DMS153 (cell line): ENCODE data around the gene SEMA7A.

Experiments
- DNase-seq: peaks from one replicate; lab custom pipeline; 2025; lab: John Stamatoyannopoulos, UW

The SEMA7A gene

DNA sequence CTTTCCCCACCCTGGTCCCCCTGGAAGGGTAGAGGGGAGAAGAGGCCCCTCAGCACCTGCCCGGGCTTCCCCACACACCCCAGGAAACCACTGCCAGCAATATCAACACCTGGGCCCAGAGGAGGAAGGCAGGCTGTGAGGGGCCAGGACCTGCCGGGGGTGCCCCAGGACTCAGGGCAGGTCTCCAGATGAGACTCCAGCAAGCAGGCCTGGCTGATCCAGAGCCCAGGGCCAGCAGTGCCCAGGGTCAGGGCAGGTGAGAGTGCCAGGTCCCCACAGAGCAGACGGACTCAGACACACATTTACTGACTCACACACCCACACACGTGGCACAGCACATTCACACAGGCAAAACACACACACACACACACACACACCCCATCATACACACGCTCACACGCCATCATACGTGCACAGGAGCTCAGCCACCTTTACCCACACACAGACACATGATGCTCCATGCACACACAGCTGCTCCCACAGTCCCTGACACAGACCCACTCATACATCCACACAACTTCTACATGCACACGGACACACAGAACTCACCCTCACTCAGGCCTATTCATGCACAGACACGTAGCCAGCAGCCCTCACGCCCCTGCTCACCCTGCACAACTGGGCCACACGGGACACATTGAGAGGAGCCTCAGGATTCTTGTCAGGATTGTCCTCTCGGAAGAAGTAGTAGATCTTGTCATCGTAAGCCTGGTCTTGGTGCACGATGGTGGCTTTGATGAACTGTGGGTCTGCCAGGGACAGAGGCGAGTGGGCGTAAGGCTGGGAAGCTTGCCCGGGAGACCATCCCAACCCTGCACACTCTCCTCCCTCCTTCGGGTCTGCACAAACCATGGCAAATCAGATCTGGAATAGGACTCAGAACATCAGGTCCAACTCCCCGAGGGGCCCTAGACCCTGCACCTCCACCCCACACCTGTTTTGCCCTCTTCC lies 17.5 kb downstream of the SEMA7A start:
- no peak for DNase-seq

DNA sequence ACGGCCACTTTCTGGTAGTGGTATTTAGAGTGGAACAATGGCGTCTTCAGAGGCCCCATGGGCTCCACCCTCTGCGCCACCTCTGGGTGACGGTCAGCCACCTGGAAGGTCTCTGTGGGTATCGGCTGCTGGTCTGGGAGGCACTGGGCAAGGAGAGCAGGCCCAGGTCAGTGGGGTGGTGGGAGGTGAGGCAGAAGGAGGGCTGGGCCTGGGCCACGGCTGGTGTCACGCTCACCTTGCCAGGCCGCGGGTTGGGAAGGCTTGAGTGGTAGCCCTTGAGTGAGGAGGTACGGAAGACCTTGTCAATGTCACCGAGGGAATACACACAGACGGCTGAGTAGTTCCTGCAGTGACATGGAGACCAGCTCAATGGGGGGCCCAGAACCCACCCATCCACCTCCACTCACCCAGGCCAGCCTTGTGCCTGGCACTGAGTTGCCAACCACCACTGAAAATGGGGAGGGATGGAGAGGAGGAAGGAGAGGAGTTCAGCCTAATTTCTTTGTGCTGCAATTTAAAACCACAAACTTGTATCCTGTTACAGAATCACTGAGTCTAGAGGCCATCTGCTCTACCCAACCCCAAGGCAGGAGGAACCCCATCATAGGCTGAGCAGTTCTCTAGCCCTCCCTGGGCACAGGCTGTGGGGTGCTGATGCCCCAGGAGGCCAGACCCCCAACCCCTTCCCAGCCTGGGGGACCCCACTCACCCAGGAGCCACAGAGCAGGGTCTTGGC lies 19.0 kb downstream of the SEMA7A start:
- no peak for DNase-seq

DNA sequence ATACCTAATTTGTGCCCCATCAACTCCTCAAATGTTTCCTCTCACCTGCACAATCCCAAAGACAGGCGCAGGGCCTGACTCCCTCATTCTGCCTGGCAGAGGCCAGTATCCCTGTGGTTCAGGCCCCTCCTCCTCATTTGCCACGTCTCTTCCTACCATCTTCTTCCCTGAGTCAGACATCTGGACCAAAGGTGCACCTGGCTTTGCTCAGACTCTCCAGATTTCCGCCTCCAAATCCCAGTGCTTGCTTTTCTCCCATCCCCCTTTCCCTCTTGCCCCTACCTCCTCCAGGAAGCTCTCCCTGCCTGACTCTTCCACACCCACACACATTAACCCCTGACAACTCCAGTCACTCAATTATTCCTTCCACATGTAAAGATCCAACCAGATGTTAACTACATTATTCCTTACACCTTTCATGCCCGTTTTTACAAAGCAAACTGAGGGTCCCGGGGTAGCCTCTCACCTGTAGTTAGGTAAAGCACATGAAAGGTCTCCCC lies 19.6 kb downstream of the SEMA7A start:
- no peak for DNase-seq

DNA sequence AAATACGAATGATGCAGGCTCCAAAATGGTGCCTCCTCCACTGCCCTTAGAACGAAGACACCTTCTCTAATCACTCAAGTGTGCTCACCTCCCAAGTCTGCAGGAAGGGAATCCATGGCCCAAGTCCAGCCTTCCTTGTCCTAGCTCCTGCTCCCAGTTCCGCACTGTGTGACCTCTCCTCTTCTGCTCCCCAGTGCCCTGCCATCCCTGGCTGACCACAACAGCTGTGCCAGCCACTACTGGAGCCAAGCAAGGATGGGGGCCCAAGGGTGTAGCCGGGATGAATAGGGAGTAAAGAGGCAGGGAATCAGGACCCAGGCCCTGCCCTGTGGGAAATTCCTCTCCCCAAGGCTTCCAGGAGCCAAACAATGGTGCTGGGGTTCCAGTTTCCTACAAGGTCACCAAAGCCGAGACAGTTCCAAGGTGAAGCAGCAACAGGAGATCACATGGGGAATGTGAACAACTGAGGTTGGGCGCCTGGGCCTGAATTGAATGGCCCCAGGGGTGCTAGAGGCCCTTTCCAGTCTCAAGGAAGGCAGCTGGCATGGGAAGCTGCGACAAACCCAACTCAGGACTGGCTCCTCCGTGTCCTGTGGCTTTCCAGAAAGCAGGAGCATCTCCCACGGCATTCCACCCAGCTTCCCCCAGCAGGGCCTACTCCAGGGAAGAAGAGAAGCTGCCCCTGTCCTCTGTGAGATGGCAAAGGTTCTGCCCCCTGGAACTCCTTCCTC lies 20.2 kb downstream of the SEMA7A start:
- DNase-seq = no peak

DNA sequence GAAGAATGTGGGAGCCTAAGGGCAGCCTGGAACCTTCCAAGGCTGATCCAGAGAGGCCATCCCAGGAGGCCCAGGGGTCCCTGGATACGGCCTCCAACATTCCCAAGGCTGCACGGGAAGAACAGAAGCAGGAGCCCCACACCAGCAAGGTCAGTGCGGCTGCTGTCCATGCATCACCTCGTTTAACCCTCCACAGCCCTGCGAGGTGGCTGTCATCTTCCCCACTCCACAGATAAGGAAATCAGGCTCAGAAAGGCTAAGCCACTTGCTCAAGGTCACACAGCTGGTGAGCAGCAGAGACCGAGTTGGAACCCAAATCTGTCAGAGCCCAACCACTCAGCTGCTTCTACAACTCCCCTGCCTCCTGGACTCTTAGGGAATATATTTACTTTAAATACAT lies 21.6 kb downstream of the SEMA7A start:
- no peak for DNase-seq

DNA sequence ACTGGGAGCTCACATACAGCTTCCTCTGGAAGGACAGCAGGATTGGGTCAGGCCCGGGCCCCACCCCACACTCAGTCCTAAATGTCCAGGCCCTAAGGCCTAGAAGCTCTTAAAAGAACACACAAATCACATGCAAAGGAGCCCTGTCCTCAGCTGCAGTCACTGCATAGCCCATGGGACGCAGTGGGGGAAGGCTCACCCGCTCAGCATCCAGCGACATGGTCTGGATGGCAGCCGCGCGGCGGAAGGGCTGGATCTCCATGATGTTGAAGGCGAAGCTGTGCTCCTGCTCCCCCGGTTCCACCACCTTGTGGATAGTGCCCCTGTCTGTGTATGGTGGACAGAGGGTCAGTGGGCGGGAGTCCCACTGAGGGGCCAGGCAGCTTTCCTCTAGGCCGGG lies 22.1 kb downstream of the SEMA7A start:
- no peak for DNase-seq

DNA sequence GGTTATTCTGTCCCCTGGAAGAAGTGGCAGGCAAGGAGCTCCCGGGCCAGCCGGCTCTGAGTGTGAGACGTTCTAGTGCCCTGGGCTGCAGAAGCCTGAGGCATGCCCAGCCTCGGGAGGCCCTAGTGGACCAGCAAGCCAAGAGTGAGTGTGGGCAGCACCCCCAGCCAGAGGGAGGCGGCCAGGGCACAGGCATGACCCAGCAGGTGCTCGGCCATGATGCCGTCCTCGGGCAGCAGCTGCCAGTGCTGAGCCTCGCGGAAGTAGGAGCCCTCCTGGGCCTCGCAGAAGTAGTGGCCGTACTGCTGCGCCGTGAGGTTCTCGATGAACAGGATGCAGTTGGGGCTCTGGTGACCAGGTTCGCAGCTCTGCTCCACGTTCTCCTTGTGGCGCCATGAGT lies 23.3 kb downstream of the SEMA7A start:
- DNase-seq = no peak

DNA sequence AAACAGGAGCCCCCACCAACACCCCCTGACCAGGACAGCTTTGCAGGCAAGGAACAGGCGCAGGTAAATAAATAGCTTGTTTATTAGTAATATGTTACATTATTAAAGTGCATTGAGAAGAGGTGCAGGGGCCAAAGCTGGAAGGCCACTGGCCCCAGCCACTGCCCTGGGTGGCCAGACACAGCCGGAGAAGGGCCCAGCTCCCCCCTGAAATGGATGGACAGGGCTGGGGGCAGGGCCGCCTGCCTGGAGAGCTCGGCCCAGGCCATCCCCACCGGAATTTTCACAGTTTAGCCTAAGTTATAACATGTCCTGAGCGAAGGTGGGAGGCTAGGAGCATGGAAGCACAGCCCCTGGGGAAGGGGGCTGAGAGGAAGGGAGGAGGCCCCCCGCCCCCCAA lies 24.5 kb downstream of the SEMA7A start:
- no peak for DNase-seq

DNA sequence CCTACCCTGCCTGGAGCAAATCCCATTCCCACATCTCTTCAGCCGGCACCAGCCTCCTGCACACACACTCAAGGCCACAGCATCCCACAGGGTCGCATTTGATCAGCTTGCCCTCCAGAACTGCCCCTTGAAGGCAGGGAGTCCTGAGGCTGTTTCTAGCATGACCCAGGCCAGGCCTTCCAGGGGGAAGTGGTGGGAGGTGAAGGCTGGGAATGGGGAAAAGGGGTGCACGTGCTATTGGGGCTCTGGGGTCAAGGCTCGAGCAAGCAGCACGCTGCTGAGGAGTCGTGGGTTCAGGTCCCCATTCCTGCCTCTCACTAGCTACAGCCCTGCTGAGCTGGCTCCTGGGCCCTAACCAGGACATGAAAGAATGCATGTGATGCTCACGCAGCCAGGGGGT lies 24.9 kb downstream of the SEMA7A start:
- DNase-seq = no peak

DNA sequence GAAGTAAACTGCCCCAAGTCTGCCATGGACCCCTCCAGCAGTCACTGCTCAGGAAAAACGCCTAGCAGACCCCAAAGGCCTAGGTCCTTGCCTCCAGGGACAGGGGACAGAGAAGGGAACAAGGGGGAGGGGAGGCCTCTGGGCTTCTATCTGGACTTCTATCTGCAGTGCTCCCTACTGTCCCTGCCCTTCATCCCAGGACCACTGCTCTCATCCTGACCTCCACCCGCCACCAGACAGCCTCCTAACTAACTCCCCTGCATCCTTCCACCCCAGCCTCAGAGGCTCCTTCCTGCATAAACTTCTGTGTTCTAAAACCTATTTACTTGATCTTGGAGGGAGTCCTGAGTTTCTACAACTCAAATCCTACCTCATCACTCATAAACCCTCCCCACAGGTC lies 25.4 kb downstream of the SEMA7A start:
- DNase-seq = no peak

DNA sequence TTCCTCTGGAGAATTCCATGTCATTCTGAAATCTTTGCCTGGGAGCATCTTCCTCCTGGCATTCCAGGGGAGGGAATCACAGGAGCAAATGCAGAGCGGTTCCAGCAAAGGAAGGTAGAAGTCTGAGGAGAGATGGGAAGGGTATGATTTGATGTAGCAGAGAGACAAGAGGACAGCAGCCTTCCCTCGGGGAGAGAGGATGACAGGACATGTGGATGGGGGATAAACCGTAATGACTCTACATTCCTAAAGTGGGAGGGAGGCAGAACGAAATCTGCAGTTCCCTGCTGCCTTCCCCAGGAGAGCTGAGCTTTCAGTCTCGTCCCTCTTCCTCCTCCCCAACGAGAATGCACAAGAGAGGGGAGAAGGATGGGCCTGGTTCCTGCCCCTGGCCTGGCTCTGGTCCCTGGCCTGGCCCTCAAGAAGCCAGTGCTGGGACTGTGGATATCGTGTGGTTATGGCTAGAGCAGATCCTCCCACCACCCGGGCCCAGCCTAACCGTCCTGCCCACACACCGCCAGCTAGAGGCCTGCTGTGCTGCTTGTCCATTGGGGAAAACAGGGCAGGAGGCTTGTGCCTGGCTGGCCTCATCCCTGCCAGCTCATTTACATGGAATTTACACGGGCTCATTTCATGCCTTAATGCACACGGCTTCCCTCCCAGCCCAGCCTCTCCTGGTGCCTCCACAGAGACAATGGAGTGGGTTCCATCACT lies 26.6 kb downstream of the SEMA7A start:
- DNase-seq = no peak

DNA sequence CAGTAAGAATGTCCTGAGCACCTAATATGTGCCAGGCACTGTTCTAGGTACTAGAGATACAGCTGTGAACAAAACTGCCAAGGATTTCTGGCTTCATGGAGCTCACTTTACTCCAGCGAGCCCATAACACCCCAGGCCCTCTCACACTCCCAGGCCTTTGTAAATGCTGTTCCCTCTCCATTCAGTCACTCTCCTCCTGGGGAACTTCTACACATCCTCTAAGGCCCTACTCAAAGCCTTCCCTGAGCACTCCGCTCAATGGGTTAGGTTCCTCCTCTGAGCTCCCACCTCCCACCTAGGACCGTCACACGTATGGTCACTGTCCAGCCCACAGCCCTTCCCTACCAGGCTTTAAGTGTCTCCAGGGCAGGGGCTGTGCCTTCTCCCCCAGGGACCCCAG lies 27.2 kb downstream of the SEMA7A start:
- DNase-seq = no peak

DNA sequence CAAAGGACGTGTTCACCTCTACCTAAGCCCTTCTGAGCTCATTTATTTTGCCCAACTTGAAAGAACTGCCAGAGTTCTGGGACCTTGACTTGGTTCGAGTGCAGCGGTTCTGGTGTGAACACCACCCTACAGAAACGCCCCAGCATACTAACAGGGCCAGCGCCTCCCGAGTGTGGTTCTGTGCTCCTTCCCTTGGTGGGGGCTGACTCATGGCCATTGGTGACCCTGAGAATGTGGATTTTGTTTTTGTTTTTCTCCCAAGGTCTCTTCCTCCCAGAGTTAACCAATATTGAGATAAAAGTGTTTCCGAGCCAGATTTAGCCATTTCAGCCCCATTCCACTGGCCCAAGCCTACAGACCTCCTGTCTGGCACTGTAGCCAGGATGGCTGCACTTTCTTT lies 27.9 kb downstream of the SEMA7A start:
- DNase-seq = no peak

DNA sequence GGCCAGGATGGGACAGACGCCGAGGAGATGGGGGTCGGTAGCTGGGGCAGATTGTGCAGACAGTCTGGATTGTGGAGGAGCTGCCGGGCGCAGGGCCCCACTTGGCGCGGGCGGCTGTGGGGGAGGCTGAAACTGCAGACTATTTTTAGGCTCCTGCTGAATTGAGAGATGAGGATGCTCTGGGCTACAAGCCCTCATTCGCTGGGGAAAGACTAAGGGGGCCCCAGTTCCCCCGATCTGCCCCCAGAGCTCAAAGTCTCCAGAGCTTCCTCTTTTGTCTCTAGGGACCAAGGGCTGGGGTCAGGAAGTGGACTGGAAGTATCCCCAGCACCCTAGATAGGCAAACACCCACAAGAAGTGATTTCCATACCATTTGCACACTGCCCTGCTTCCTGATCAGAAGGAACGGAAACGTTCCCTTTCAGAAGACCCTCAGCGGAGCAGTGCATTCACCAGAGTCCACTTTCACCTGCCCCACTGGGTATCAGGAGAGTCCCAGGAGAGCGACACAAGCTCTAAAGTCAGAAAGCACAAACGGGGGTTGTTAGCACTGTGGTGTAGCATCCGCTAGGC lies 29.7 kb downstream of the SEMA7A start:
- DNase-seq = no peak

DNA sequence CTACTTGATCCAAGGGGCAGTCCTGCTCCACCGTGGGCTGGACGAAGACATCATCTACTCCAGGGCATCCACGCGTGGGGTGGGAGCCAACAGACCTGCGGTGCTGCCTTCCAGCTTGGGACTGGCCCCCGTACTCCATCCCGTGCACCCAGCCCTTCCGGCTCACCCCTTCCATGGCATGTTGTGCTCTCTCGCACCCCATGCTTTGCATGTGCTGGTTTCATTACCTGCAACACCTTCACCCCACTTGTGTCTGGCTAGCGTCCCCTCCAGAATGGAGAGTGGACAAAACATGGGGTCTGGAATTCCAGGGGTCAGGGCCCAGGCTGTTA lies 30.2 kb downstream of the SEMA7A start:
- DNase-seq = no peak

DNA sequence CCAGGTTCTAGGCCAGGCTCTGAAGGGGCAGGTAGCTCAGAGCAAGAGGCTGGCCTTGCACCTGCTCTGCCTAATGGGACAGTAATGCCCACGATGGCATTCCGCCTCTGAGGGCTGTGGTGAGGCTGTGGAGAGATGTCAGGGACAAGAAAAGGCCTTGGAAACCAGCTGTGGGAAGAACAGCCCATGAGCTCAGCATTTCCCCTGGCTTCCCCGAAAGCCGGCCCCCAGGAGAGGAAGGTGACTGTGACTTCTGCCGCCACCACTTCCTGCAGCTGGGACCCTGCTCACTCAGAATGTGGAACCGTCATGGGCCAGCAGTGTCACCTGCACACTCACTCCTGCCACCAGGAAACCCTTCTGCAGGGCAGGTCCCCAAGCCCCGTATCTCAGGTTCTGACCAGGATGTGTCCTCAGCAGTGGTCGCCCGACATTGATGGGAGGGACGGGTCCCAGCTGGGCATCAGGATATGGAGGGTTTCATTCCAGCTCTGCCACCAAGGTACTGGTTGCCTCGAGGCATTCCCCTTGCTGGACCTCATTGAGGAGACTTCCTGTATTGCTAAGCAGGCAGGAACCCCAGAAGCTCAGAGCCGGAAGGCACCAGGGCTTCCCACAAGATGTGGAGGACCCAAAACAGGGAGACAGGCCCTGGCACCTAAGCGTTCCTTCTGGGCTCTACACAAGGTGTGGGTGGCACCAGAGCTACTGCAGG lies 30.7 kb downstream of the SEMA7A start:
- DNase-seq = no peak

DNA sequence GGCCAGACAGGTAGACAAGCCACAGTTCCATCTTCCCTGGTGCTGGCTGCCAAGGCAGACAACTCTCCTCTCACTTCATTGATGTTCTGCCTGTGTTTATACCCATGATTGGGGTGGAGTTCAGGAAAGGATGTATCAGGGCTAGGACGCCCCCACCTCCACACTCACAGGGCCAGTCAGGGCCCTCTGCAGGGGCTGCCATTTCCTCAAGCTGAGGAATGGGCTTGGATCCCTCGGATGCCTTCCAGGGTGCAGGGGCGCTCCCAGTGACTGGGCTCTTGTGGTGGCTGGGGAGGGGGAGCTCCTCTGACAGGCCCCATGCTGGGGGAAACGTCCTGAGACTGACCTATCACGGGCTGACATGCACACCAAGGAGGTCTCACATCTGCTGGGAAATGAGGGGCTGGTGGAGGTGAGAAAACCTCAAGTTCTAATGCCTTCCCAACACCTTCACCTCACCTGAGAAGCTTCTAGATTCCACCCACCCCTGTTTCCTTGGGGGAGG lies 31.4 kb downstream of the SEMA7A start:
- DNase-seq = no peak

DNA sequence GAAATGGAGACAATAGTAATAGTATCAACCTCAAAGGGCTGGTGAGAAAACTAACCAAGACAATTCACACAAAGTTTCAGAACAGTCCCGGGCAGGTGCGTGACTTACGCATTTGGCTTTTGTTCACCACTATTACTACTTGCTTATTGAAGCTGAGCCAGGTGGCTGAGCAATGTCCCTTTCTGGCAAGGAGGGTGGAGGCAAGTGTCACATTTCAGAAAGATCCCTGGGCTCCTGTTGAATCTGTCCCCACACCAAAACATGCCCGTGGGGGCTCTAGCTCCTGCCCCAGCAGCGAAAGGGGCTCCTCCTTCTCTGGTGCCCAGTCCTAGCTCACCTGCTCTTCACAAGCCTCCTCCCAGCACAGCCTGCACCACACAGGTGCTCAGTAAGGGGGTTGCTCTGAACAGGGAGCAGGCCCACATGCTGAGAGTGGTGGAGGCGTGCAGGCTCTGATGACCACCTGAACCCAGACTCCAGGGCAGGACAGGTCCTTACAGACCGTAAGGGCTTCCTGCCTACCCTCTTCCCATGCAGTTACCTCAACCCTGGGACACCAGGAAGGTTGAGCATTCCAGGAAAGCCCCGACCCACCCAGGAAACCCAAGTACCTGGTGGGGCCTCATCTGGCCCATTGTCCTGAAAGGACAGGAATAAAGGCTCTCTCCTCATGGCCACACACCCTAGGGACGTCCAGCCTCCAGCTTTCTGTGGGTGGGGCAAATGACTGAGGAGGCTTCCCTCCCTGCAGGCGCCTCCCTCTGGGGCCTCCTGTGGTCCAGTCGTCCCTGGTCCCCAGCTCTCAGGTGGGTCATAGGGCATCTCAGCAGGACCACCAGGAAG lies 32.6 kb downstream of the SEMA7A start:
- DNase-seq = no peak

DNA sequence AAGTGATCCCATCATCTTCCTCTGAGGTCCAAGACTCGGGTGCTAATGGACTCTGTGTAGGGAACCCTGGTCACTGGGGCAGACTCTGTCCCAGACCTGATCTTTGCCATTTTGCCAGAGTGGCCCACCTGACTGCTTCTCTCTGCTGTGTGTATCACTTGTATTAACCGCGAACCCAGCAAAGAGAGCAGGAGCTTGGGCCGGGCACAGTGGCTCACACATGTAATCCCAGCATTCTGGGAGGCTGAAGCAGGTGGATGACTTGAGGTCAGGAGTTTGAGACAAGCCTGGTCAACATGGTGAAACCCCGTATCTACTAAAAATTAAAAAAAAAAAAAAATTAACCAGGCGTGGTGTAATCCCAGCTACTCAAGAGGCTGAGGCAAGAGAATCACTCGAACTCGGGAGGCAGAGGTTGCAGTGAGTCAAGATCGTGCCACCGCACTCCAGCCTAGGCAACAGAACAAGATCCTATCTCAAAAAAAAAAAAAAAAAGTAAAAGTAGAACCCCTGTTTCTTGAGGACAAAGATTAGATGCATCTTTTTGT lies 33.4 kb downstream of the SEMA7A start:
- no peak for DNase-seq
